HepG2 (cell line): Measurements from ENCODE around the gene CCT7. TPM values are rescaled to one million over a fixed set of nuclear protein-coding genes. Genes with fewer than 3 reads are reported as not detected.

Source experiments
- FOXK1 ChIP-seq: sonication (generic); formaldehyde crosslinking; IDR thresholded peaks from 2 replicates; pipeline ENCODE4 v1.4.0; 2020; ENCODE audit warnings: low read depth, missing genetic modification reagents, borderline replicate concordance
- MEF2D ChIP-seq: sonication (generic); formaldehyde crosslinking; IDR thresholded peaks from 2 replicates; pipeline ENCODE4 v1.5.1; 2020; ENCODE audit warnings: mild to moderate bottlenecking, missing genetic modification reagents
- NR2C2 ChIP-seq: sonication (generic); formaldehyde crosslinking; IDR thresholded peaks from 2 replicates; pipeline ENCODE4 v1.4.0; 2020; ENCODE audit warnings: missing genetic modification reagents, mild to moderate bottlenecking, moderate library complexity, borderline replicate concordance
- SIX4 ChIP-seq: sonication (generic); formaldehyde crosslinking; IDR thresholded peaks from 2 replicates; pipeline ENCODE4 v1.4.0; 2020; ENCODE audit warnings: missing genetic modification reagents
- SNAPC2 ChIP-seq: sonication (generic); formaldehyde crosslinking; IDR thresholded peaks from 2 replicates; pipeline ENCODE4 v1.8.1; 2022; ENCODE audit warnings: mild to moderate bottlenecking, missing genetic modification reagents
- SP1 ChIP-seq, 2 experiments: fragments of 450-650 bp in 1 of 2; sonication (generic) in 1 of 2; formaldehyde crosslinking in 1 of 2; IDR thresholded peaks; 2 replicates each; pipeline versions ENCODE4 v1.4.0 to v1.6.1; 2016 to 2020; ENCODE audit warnings: missing genetic modification reagents in 1 of 2
- SUZ12 ChIP-seq: fragments of 150-350 bp; IDR thresholded peaks from 2 replicates; pipeline ENCODE4 v1.6.1; 2014; ENCODE audit warnings: low read depth, low read length
- TBX2 ChIP-seq: sonication (generic); formaldehyde crosslinking; IDR thresholded peaks from 2 replicates; pipeline ENCODE4 v1.5.0; 2020; ENCODE audit warnings: missing genetic modification reagents, mild to moderate bottlenecking, borderline replicate concordance
- TEAD3 ChIP-seq: optimal IDR thresholded peaks from 2 replicates; pipeline ENCODE3; 2016; ENCODE audit warnings: borderline replicate concordance
- TERF1 ChIP-seq: sonication (generic); formaldehyde crosslinking; IDR thresholded peaks from 2 replicates; pipeline ENCODE4 v1.8.0; 2022; ENCODE audit warnings: mild to moderate bottlenecking, missing genetic modification reagents, moderate library complexity
- TFAP4 ChIP-seq: sonication (generic); IDR thresholded peaks from 2 replicates; pipeline ENCODE4 v1.6.1; 2016; ENCODE audit warnings: low read depth, borderline replicate concordance
- THAP7 ChIP-seq: sonication (generic); formaldehyde crosslinking; IDR thresholded peaks from 2 replicates; pipeline ENCODE4 v1.8.1; 2023; ENCODE audit warnings: mild to moderate bottlenecking, missing genetic modification reagents
- THRA ChIP-seq: sonication (generic); formaldehyde crosslinking; IDR thresholded peaks from 2 replicates; pipeline ENCODE4 v1.4.0; 2020; ENCODE audit warnings: missing genetic modification reagents, borderline replicate concordance
- TIGD3 ChIP-seq: sonication (generic); formaldehyde crosslinking; IDR thresholded peaks from 2 replicates; pipeline ENCODE4 v1.5.1; 2020; ENCODE audit warnings: mild to moderate bottlenecking, missing genetic modification reagents, borderline replicate concordance
- ZBTB3 ChIP-seq: sonication (generic); formaldehyde crosslinking; IDR thresholded peaks from 2 replicates; pipeline ENCODE4 v1.4.0; 2020; ENCODE audit warnings: low read depth, mild to moderate bottlenecking, moderate library complexity, missing genetic modification reagents, borderline replicate concordance
- ZFP1 ChIP-seq: IDR thresholded peaks from 2 replicates; pipeline ENCODE4 v1.6.1; 2016
- ZNF441 ChIP-seq: sonication (generic); formaldehyde crosslinking; IDR thresholded peaks from 2 replicates; pipeline ENCODE4 v1.7.0; 2021; ENCODE audit warnings: missing genetic modification reagents, borderline replicate concordance
- ZNF557 ChIP-seq: sonication (generic); formaldehyde crosslinking; IDR thresholded peaks from 2 replicates; pipeline ENCODE4 v1.4.0; 2020; ENCODE audit warnings: missing genetic modification reagents
- ZNF672 ChIP-seq: sonication (generic); formaldehyde crosslinking; IDR thresholded peaks from 2 replicates; pipeline ENCODE4 v1.8.1; 2022; ENCODE audit warnings: missing genetic modification reagents
- ZNF850 ChIP-seq: sonication (generic); formaldehyde crosslinking; conservative IDR thresholded peaks from 2 replicates; pipeline ENCODE4 v1.9.0; 2021; ENCODE audit warnings: mild to moderate bottlenecking, missing genetic modification reagents
- polyA plus RNA-seq, 8 experiments: library from polyadenylated mRNA; depleted of rRNA in 3 of 8; stranded (reverse) in 7 of 8; unstranded in 1 of 8; fragments of >200 nt; fragmentation: Illumina TruSeq in 4 of 8; extraction: Trizol in 4 of 8; gene quantifications; 2 replicates each; pipeline versions ENCODE4 v1.2.1 to v1.2.3, GENCODE V29; 2011 to 2016; ENCODE audit warnings: low read depth in 4 of 8, missing spikeins in 1 of 8, mixed read lengths in 1 of 8; ENCODE audit not compliant: insufficient read depth in 1 of 8
- total RNA-seq, 5 experiments: library from RNA; depleted of rRNA; stranded (reverse); fragments of >200 nt; fragmentation: Illumina TruSeq; extraction: Trizol; gene quantifications; 2 replicates each; pipeline ENCODE4 v1.2.3, GENCODE V29; 2016; ENCODE audit warnings: low read depth in 1 of 5
- TF ChIP-seq, protein P1 (sequence below): sonication (generic); formaldehyde crosslinking; IDR thresholded peaks from 2 replicates; pipeline ENCODE4 v1.5.0; 2020; ENCODE audit warnings: missing genetic modification reagents
- TF ChIP-seq, protein P2 (sequence below): IDR thresholded peaks from 2 replicates; pipeline ENCODE4 v1.6.1; 2016; ENCODE audit warnings: low read depth, control low read depth

The CCT7 gene
- total and polyA plus RNA-seq, 2 of the 13 experiments (the other 11 are each of a cell fraction or from before 2014, with no cell fraction given), result 347 to 517 TPM

GRCh38 chr2:73262108-73262651 lies 28.1 kb downstream of the CCT7 start (continued):
- TF ChIP-seq SP1 (IDR thresholded peaks at IDR 0.05) (no peak), SP1 (CRISPR knock-in tag; IDR thresholded peaks at IDR 0.05) (no peak), TBX2 (CRISPR knock-in tag) (peak; percentile 97), FOXK1 (CRISPR knock-in tag) (peak; percentile 78; the same call in 1 of the 2 replicates), ZFP1 (CRISPR knock-in tag) (peak; percentile 75; the same call in 1 of the 2 replicates), TERF1 (CRISPR knock-in tag) (no peak), TEAD3 (CRISPR knock-in tag) (peak; percentile 82), ZNF557 (CRISPR knock-in tag) (no peak), TFAP4 (peak; percentile 51; the same call in 1 of the 2 replicates), ZNF850 (no peak), ZBTB3 (CRISPR knock-in tag) (no peak), ZNF672 (no peak), TIGD3 (no peak), ZNF441 (no peak; the same call in 1 of the 2 replicates), THAP7 (CRISPR knock-in tag) (no peak), SUZ12 (no peak), THRA (peak; percentile 78; the same call in 1 of the 2 replicates), SNAPC2 (CRISPR knock-in tag) (no peak), SIX4 (CRISPR knock-in tag) (peak; percentile 21; the same call in 1 of the 2 replicates), NR2C2 (CRISPR knock-in tag) (peak; percentile 66), MEF2D (CRISPR knock-in tag) (no peak)
- TF ChIP-seq, protein P1, sequence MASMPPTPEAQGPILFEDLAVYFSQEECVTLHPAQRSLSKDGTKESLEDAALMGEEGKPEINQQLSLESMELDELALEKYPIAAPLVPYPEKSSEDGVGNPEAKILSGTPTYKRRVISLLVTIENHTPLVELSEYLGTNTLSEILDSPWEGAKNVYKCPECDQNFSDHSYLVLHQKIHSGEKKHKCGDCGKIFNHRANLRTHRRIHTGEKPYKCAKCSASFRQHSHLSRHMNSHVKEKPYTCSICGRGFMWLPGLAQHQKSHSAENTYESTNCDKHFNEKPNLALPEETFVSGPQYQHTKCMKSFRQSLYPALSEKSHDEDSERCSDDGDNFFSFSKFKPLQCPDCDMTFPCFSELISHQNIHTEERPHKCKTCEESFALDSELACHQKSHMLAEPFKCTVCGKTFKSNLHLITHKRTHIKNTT (CRISPR knock-in tag), result no peak
- TF ChIP-seq, protein P2, sequence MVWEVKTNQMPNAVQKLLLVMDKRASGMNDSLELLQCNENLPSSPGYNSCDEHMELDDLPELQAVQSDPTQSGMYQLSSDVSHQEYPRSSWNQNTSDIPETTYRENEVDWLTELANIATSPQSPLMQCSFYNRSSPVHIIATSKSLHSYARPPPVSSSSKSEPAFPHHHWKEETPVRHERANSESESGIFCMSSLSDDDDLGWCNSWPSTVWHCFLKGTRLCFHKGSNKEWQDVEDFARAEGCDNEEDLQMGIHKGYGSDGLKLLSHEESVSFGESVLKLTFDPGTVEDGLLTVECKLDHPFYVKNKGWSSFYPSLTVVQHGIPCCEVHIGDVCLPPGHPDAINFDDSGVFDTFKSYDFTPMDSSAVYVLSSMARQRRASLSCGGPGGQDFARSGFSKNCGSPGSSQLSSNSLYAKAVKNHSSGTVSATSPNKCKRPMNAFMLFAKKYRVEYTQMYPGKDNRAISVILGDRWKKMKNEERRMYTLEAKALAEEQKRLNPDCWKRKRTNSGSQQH (CRISPR knock-in tag), result peak; percentile 54; the same call in 1 of the 2 replicates
